ENCODE results near the gene LAMC3. TPM values are rescaled to one million over a fixed set of nuclear protein-coding genes. Genes with fewer than 3 reads are reported as not detected.

Gene LAMC3
- total RNA-seq, 8 experiments from 2014 or later: 0.05 to 96.7 (median 0.35) TPM; not detected in 1

- 19 to 75% (median 67%) methylated on average over 2 to 8 of the region's 14 CpGs; no CpG with 5 or more reads in 2 of the 10 experiments for WGBS, 10 experiments
- in situ Hi-C loops (cut with MboI; ENCODE audit: low pct_unique_long_range_greater_than_20kb in 2 of 9, low sequenced_read_pairs in 9 of 9, unreplicated experiment in 9 of 9): no loop called here
- Histone ChIP-seq H3K4me3 (no peak overlapping the region), H3K4me1 (replicated peaks in 1 of 2) (peaks cover 3 to 6% of the 10 kb centered on the region in 2 donors), H3K27ac (peak overlapping the region; percentile 39 to 55)
- ATAC-seq (replicated peaks in 6 of 8): no peak
Observed at GRCh38 chr9:131010482-131011273, 1.7 kb downstream of the LAMC3 start.

- WGBS, 10 experiments: 53 to 100% methylated on average over 1 to 2 of the region's 8 CpGs; no CpG with 5 or more reads in 8 of the 10 experiments
- ATAC-seq (replicated peaks in 6 of 8): no peak
- peaks cover 3 to 6% of the 10 kb centered on the region in 2 donors for H3K4me1 ChIP-seq (replicated peaks in 1 of 2)
- in situ Hi-C loops (cut with MboI; ENCODE audit: low pct_unique_long_range_greater_than_20kb in 2 of 9, low sequenced_read_pairs in 9 of 9, unreplicated experiment in 9 of 9): no loop called here
- H3K27ac ChIP-seq: peak overlapping the region in 1 of 2 donors; percentile 54
- no peak overlapping the region for H3K4me3 ChIP-seq
Observed at GRCh38 chr9:131011274-131012022, 2.5 kb downstream of the LAMC3 start.

GRCh38 chr9:131012023-131012334 lies 3.0 kb downstream of the LAMC3 start:
- in situ Hi-C loops (cut with MboI; ENCODE audit: low pct_unique_long_range_greater_than_20kb in 2 of 9, low sequenced_read_pairs in 9 of 9, unreplicated experiment in 9 of 9): no loop called here
- no peak overlapping the region for H3K4me3 ChIP-seq
- peak in 1 of 8 experiments; percentile 11 for ATAC-seq (replicated peaks in 6 of 8)
- peaks cover 3 to 6% of the 10 kb centered on the region in 2 donors for H3K4me1 ChIP-seq (replicated peaks in 1 of 2)
- 31 to 75% (median 62%) methylated on average over 1 to 2 of the region's 6 CpGs; no CpG with 5 or more reads in 6 of the 10 experiments for WGBS, 10 experiments
- H3K27ac ChIP-seq: peak overlapping the region; percentile 15 to 54

- ATAC-seq (replicated peaks in 6 of 8): peak in 2 of 8 experiments; percentile 6 to 20
- in situ Hi-C loops (cut with MboI; ENCODE audit: low pct_unique_long_range_greater_than_20kb in 2 of 9, low sequenced_read_pairs in 9 of 9, unreplicated experiment in 9 of 9): no loop called here
- H3K4me3 ChIP-seq: no peak overlapping the region
- H3K27ac ChIP-seq: peak overlapping the region; percentile 15 to 54
- 10 to 80% (median 24%) methylated on average over 2 to 5 of the region's 22 CpGs; no CpG with 5 or more reads in 4 of the 10 experiments for WGBS, 10 experiments
- peaks cover 3 to 6% of the 10 kb centered on the region in 2 donors for H3K4me1 ChIP-seq (replicated peaks in 1 of 2)
Observed at GRCh38 chr9:131012396-131012917, 3.5 kb downstream of the LAMC3 start.

- H3K27ac ChIP-seq: peak overlapping the region; percentile 15 to 49
- in situ Hi-C loops (cut with MboI; ENCODE audit: low pct_unique_long_range_greater_than_20kb in 2 of 9, low sequenced_read_pairs in 9 of 9, unreplicated experiment in 9 of 9): no loop called here
- WGBS, 10 experiments: 85 to 100% (median 89%) methylated on average over 1 to 8 of the region's 22 CpGs; no CpG with 5 or more reads in 6 of the 10 experiments
Observed at GRCh38 chr9:131013015-131013755, 4.2 kb downstream of the LAMC3 start.

GRCh38 chr9:131013771-131014676 lies 5.0 kb downstream of the LAMC3 start:
- in situ Hi-C loops (cut with MboI; ENCODE audit: low pct_unique_long_range_greater_than_20kb in 2 of 9, low sequenced_read_pairs in 9 of 9, unreplicated experiment in 9 of 9): no loop called here
- Histone ChIP-seq H3K4me1 (replicated peaks in 1 of 2) (peaks cover 3 to 6% of the 10 kb centered on the region in 2 donors), H3K27ac (peak overlapping the region in 1 of 2 donors; percentile 65), H3K4me3 (no peak overlapping the region)
- 60 to 100% (median 82%) methylated on average over 1 to 9 of the region's 18 CpGs; no CpG with 5 or more reads in 3 of the 10 experiments for WGBS, 10 experiments
- ATAC-seq (replicated peaks in 6 of 8): peak in 4 of 8 experiments; percentile 15 to 76 (median 44)

More at GRCh38 chr9:131013015-131013755, 4.2 kb downstream of the LAMC3 start:
- Histone ChIP-seq H3K4me1 (replicated peaks in 1 of 2) (peaks cover 3 to 6% of the 10 kb centered on the region in 2 donors), H3K4me3 (no peak overlapping the region)
- ATAC-seq (replicated peaks in 6 of 8): no peak

GRCh38 chr9:131015112-131015511 lies 6.1 kb downstream of the LAMC3 start:
- in situ Hi-C loops (cut with MboI; ENCODE audit: low pct_unique_long_range_greater_than_20kb in 2 of 9, low sequenced_read_pairs in 9 of 9, unreplicated experiment in 9 of 9): no loop called here
- ATAC-seq (replicated peaks in 6 of 8): no peak
- peak overlapping the region; percentile 39 to 65 for H3K27ac ChIP-seq
- 60 to 100% (median 78%) methylated on average over 1 to 6 of the region's 8 CpGs; no CpG with 5 or more reads in 4 of the 10 experiments for WGBS, 10 experiments
- H3K4me3 ChIP-seq: no peak overlapping the region
- H3K4me1 ChIP-seq (replicated peaks in 1 of 2): peaks cover 3 to 6% of the 10 kb centered on the region in 2 donors

- WGBS, 10 experiments: 43 to 100% (median 92%) methylated on average over 1 to 5 of the region's 6 CpGs; no CpG with 5 or more reads in 2 of the 10 experiments
- no peak for ATAC-seq (replicated peaks in 6 of 8)
Observed at GRCh38 chr9:131015876-131016397, 7.0 kb downstream of the LAMC3 start.

GRCh38 chr9:131017067-131017466 lies 8.1 kb downstream of the LAMC3 start:
- 20 to 80% (median 53%) methylated on average over 1 to 8 of the region's 21 CpGs; no CpG with 5 or more reads in 3 of the 10 experiments for WGBS, 10 experiments
- no peak overlapping the region for H3K4me3 ChIP-seq
- H3K27ac ChIP-seq: peak overlapping the region; percentile 39 to 44
- in situ Hi-C loops (cut with MboI; ENCODE audit: low pct_unique_long_range_greater_than_20kb in 2 of 9, low sequenced_read_pairs in 9 of 9, unreplicated experiment in 9 of 9): no loop called here
- no peak for ATAC-seq (replicated peaks in 6 of 8)
- peaks cover 3 to 6% of the 10 kb centered on the region in 2 donors for H3K4me1 ChIP-seq (replicated peaks in 1 of 2)

More at GRCh38 chr9:131015876-131016397, 7.0 kb downstream of the LAMC3 start:
- no peak overlapping the region for H3K4me3 ChIP-seq
- peaks cover 3 to 6% of the 10 kb centered on the region in 2 donors for H3K4me1 ChIP-seq (replicated peaks in 1 of 2)
- in situ Hi-C loops (cut with MboI; ENCODE audit: low pct_unique_long_range_greater_than_20kb in 2 of 9, low sequenced_read_pairs in 9 of 9, unreplicated experiment in 9 of 9): no loop called here
- H3K27ac ChIP-seq: peak overlapping the region in 1 of 2 donors; percentile 10

GRCh38 chr9:131018621-131019020 lies 9.6 kb downstream of the LAMC3 start:
- no peak overlapping the region for H3K4me3 ChIP-seq
- H3K27ac ChIP-seq: peak overlapping the region; percentile 50 to 69
- 79 to 100% (median 90%) methylated on average over 1 to 5 of the region's 6 CpGs; no CpG with 5 or more reads in 4 of the 10 experiments for WGBS, 10 experiments
- ATAC-seq (replicated peaks in 6 of 8): peak in 1 of 8 experiments; percentile 50
- H3K4me1 ChIP-seq (replicated peaks in 1 of 2): no peaks in the 10 kb centered on the region
- in situ Hi-C loops (cut with MboI; ENCODE audit: low pct_unique_long_range_greater_than_20kb in 2 of 9, low sequenced_read_pairs in 9 of 9, unreplicated experiment in 9 of 9): no loop called here

GRCh38 chr9:131019388-131020239 lies 10.6 kb downstream of the LAMC3 start:
- peak in 3 of 8 experiments; percentile 59 to 89 (median 78) for ATAC-seq (replicated peaks in 6 of 8)
- Histone ChIP-seq H3K27ac (peak overlapping the region in 1 of 2 donors; percentile 50), H3K4me1 (replicated peaks in 1 of 2) (no peaks in the 10 kb centered on the region), H3K4me3 (no peak overlapping the region)
- 0 to 92% (median 66%) methylated on average over 1 to 6 of the region's 15 CpGs; no CpG with 5 or more reads in 2 of the 10 experiments for WGBS, 10 experiments
- in situ Hi-C loops (cut with MboI; ENCODE audit: low pct_unique_long_range_greater_than_20kb in 2 of 9, low sequenced_read_pairs in 9 of 9, unreplicated experiment in 9 of 9): no loop called here

All from motor neuron (in vitro differentiated cells).